SHP77 (cell line): ENCODE data around the gene UBL5.
"Not testable (repeated sequence)": the region's sequence is repeated elsewhere in the genome, so short reads cannot be mapped to it uniquely, and the experiment has no call there.

Experiments used
- DNase-seq, 2 experiments: peaks; one replicate each; lab custom pipeline; 2025; lab: John Stamatoyannopoulos, UW

The UBL5 gene

DNA sequence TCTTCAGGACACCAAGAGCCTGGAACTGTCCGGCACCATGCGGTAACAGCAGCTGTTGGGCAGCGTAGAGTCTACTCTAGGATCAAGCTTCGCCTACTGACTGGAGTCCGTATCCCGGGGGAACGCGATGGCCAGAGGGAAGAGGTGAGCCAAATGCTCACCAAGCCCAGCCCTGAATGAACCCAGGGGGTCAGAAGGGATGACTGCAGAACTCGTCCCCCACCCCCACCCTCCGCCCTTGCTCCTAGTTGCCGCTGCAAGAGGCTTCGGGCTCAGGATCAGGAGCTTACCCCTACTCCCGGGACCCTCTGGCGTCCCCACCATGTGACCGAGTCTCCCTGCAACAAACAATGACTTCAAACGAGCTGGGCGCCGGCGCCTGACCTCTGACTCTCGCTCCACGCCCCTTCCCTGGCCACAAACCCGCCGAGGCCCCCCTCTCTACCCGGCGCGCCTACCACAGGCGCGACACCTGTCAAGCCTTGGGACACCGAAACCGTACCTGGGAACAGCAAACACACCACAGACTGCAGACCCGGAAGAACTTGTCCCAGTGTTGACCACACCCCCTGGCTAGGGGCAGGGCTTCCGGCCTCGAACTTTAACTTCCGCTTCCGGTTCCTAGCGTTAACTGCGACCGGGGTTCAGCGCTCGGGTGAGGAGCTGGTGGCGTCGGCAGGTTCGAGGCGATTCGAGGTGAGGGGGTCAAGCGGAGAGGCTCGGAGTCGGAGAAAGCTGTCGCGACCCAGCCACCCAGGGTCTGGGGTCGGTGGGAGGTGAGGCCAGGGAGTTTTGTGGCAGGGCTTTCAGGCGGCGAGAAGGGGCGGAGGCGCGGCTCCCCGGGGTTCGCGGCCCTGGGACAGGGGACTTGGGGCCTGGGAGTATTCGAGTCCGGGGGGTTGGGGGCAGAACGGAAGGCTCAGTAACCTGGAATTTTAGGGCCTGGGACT is at the start of gene UBL5:
UBL5 (plus strand) TSS at position 630 of the 950 bp plus-strand sequence. CDS start 420 bp downstream, outside the sequence.
- DNase-seq = peak; percentile 87

DNA sequence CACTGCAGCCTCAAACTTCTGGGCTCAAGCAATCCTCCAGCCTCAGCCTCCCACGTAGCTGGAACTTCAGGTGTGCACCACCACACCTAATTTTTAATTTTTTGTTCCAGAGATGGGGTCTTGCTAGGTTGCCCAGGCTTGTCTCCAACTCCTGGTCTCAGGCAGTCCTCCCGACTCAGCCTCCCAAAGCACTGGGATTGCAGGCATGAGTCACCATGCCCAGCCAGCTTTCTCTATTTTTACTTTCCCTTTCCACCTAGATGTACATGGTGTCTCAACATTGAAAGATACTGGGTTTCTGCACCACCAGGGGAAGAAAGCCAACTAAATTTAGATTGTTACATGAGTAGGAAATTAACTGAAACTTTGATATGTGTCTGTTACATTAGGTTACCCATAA is 45.4 kb upstream of the UBL5 start:
- DNase-seq = no peak

DNA sequence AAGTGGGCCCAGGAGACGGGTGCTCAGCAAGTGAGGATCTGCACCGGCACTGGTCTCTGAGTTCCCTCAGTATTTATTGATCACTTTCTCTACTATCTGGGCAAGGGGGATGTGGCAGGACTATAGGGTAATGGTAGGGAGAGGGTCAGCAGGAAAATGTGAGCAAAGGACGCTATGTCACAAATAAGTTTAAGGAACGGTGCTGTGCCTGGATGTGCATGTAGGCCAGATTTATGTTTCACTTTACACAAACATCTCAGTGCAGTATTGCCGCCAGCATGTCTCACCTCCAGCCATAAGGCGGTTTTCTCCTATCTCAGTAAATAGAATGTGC is 43.6 kb upstream of the UBL5 start:
- DNase-seq = not testable (repeated sequence)

DNA sequence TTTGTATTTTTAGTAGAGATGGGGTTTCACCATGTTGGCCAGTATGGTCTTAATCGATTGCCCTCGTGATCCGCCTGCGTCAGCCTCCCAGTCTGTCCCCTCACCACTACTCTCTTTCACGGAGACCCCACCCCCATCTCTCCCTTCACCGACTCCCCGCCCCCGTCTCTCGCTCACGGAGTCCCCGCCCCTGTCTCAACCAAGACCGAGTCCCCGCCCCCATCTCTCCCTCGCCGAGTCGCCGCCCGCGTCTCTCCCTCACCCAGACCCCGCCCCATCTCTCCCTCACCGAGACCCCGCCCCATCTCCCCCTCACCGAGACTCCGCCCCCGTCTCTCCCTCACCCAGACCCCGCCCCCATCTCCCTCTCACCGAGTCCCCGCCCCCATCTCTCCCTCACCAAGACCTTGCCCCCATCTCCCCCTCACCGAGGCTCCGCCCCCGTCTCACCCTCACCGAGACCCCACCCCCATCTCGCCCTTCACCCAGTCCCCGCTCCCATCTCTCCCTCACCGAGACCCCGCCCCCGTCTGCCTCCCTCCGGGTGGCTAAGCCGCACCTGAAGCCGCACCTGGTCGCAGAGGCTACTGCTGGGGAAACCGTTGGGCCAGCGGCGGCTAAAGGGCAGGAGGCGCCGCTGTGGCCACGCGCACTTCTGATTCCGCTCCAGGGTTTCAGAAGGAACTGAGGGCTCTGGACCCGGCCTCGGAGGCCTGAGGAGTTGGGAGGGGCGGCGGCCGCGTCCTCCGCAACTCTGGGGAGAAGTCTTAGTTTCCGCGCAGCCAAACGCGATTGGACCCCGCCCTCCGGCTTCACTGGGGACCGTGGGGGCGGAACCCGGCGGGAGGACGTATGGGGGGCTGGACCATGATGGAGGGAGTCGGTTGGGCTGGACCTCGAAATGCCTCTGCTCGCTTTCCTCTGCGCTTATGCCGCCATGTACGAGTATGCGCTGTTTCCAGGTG is 42.1 kb upstream of the UBL5 start:
- peak; percentile 98 for DNase-seq

DNA sequence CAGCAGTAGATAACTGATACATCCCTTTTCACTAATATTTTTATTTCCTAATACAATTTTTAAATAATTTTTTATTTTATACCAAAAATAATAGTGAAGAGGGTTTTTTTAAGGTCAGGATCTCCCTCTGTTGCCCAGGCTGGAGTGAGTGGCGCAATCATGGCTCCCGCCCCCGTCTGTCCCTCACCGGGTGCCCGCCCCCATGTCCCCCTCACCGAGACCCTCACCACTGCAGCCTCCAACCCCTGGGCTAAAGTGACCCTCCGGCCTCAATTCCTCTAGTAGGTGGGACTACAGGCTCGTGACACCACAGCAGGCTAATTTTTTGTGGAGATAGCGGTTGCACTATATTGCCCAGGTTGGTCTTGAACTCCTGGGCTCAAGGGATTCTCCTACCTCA is 41.4 kb upstream of the UBL5 start:
- no peak for DNase-seq

DNA sequence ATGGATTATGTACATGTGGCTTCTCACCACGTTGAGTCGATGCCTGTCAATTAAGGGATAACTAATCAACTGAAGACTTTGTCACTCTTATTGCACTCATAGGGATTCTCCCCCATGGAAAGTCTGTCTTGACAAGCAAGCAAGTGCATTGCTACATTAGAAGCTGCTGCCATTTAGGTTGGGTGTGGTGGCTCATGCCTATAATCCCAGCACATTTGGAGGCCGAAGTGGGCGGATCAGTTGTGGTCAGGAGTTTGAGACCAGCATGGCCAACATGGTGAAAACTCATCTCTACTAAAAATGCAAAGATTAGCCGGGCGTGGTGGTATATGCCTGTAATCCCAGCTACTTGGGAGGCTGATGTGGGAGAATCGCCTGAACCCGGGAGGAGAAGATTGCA is 40.9 kb upstream of the UBL5 start:
- DNase-seq = no peak

DNA sequence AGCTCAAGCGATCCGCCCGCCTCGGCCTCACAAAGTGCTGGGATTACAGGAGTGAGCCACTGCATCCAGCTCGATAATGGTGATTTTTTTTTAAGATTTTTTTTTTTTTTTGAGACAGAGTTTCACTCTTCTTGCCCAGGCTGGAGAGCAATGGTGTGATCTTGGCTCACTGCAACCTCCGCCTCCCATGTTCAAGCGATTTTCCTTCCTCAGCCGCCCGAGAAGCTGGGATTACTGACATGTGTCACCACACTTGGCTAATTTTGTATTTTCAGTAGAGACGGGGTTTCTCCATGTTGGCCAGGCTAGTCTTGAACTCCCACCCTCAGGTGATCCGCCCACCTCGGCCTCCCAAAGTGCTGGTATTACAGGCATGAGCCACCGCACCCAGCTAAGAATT is 39.1 kb upstream of the UBL5 start:
- DNase-seq = not testable (repeated sequence)

DNA sequence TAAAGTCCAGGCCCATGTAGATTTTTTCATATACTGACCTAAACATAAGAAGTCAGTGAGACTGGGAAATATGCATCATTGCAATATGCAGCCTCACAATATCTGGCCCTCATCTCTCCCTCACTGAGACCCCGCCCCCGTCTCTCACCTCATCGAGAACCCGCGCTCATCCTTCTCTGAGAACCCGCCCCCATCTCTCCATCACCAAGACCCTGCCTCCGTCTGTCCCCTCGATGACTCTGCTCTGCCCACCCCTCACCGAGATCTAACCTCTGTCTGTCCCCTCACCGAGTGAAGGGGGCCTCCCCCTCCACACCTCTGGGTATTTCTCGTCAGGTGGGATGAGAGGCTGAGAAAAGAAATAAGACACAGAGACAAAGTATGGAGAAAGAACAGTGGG is 38.7 kb upstream of the UBL5 start:
- no peak for DNase-seq

DNA sequence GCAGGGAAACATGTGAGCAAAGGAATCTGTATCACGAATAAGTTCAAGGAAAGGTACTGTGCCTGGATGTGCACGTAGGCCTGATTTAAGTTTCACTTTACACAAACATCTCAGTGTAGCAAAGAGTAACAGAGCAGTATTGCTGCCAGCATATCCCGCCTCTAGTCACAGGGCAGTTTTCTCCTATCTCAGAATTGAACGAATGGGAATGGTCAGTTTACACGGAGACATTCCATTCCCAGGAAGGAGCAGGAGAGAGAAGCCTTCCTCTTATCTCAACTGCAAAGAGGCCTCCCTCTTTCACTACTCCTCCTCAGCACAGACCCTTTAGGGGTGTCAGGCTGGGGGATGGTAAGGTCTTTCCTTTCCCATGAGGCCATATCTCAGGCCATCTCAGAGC is 38.1 kb upstream of the UBL5 start:
- DNase-seq = not testable (repeated sequence)

DNA sequence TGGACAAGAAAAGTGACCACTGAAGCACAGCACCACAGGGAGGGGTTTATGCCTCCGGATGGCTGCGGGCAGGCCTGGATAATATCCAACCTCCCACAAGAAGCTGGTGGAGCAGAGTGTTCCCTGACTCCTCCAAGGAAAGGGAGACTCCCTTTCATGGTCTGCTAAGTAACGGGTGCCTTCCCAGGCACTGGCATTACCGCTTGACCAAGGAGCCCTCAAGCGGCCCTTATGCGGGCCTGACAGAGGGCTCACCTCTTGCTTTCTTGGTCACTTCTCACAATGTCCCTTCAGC is 36.7 kb upstream of the UBL5 start:
- DNase-seq = not testable (repeated sequence)

DNA sequence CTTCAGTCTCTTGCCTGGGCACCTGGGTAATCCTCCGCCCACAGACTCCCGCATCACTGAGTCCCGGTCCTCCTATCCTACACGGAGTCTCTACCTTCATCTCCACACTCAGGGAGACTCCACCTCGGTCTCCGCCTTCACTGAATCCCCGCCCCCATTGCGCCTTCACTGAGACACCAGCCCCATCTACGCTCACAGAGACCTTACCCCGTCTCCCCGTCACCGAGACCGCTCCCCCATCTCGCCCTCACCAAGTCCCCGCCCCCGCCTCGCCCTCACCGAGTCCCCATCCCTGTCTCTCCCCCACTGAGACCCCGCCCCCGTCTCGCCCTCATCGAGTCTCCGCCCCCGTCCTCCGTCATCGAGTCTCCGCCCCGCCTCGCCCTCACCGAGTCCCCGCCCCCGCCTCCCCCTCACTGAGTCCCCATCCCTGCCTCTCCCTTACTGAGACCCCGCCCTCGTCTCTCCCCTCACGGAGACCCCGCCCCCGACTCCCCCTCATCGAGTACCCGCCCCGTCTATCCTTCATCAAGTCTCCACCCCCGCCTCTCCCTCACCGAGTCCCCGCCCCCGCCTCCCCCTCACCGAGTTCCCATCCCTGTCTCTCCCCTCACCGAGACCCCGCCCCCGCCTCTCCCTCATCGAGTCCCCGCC is 36.0 kb upstream of the UBL5 start:
- DNase-seq = peak; percentile 88 to 96

DNA sequence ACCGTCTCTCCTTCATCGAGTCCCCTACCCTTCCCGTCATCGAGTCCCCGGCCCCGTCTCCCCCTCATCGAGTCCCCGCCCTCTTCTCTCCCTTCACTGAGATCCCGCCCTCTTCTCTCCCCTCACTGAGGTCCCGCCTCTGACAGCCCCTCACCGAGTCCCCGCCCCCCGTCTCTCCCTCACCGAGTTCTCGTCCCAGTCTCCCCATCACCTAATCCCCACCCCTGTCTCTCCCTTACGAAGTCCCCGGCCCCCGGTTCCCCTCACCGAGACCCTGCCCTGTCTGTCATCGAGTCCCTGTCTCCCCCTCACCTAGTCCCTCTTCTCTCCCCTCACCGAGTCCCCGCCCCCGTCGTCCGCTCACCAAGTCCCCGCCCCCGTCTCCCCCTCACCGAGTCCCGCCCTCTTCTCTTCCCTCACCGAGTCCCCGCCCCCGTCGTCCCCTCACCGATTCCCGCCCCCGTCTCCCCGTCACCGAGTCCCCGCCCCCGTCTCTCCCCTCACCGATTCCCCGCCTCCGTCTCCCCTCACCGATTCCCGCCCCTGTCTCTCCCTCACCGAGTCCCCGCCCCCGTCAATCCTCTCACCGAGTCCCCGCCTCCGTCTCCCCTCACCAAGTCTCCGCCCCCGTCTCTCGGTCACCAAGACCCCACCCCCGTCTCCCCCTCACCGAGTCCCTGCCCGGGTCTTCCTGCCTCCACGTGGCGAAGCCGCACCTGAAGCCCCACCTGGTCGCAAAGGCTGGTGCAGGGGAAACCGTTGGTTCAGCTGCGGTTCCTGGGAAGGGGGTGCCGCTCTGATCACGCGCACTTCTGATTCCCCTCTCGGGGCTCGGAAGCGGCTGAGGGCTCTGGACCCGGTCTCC is 35.3 kb upstream of the UBL5 start:
- DNase-seq = peak; percentile 85 to 96

DNA sequence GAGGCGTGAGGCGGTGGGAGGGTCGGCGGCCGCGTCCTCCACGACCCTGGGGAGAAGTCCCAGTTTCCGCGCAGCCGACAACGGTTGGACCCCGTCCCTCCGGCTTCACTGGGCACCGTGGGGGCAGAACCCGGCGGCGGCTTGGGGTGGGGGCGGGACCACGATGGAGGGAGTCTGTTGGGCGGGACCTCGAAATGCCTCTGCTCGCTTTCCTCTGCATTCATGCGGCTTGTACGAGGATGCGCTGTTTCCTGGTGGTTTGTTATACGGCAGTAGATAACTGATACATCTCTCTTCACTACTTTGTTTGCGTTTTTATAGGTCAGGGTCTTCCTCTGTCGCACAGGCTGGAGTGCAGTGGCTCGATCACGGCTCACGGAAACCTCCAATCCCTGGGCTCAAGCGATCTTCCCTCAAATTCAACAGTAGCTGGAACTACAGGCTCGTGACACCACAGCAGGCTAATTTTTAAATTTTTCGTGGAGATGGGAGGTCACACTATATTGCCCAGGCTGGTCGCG is 34.6 kb upstream of the UBL5 start:
- DNase-seq = no peak

DNA sequence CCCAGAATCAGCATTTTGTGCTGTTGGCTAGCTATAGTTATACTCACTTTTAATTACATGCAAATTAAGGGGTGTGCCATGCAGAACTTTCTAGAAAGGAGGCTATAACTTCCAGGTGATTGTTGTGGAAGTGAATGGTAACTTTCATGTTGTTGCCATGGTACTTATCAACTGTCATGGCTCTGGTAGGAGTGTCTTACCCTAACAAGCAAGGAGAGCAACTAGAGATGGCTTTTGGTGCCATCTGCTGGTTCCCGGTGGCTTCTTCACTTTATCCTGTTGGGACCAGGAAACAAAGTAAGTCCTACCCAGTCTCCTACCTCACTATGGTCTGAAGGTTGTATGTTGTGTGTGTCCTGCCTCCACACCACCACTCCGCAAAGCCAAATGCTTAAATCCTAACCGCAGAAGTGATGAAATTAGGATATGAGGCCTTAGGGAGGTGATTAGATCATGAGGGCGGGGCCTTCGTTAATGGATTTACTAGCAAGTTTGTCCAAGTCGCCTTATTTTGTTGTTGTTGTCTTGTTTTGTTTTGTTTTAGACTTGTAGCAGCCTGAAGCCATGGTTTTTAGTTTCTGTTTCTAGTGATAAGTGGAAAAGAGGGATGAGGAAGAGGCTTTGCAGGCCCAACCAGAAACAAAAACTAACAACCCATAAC is 31.5 kb upstream of the UBL5 start:
- DNase-seq = peak; percentile 83

DNA sequence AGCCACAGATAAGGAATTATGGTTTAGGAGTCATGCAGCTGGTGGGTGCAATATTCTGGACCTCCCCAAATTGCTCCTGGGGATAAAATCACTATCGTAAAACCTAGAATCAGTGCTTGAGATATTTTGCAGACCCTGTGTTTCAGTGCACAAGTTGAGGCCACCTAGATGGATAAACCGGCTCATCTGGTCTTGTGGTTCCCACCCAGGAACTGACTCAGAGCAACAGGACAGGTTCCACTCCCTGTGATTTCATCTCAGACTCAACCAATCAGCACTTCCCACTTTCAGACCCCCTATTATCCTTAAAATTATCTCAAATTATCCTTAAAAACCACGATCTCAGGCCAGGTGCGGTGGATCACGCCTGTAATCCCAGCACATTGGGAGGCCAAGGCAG is 29.8 kb upstream of the UBL5 start:
- no peak for DNase-seq

DNA sequence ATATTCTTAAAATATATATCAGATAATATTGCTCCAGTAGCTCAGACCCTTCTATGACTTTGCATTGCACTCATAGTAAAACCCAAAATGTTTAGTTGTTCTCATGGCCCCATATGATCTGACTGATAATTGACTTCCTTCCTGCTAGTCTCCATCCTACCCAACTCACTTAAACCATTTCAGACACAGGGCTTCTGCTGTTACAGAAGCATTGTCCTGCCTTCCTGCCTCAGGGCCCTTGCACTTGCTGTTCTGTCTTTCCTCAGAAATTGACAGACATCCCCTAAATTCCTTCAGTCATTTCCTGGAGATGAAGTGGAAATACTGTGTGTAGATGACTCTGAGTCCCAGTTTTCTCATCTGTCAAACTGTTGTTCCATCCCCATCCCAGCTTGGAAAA is 28.6 kb upstream of the UBL5 start:
- no peak for DNase-seq

DNA sequence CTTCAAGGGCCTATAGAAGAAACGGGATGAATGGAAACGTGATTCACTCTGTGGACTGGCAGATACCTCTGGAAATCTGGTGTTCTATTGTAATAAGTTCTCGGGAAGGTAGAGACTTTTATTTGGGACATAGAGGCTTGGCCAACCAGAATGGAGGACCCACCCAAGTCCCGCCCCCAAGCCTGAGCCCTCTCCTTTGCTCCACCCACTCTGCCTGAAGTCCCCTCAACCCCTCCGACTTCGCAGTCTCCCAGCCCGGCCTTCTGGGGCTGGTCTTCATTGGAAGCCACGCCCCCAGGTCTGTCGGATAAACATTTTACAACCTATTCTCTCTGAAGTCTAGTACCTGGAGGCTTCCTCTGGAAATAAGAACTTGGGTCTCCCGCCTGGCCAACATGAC is 25.7 kb upstream of the UBL5 start:
- no peak for DNase-seq

DNA sequence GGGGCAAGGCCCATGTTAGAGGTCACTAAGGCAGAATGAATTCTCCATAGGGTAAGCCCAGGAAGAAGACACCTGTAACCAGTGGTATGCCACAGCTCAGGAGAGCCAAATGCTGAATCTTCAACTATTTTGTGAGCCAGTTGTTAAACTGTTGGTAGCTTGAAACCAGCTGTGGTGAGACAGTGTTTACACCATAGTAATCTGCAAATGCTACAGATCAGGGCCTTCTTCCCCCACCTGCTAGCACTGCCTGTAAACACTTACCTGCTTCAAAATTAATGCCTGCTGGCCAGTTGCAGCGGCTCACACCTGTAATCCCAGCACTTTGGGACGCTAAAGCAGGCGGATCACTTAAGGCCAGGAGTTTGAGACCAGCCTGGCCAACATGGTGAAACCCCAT is 20.9 kb upstream of the UBL5 start:
- no peak for DNase-seq

DNA sequence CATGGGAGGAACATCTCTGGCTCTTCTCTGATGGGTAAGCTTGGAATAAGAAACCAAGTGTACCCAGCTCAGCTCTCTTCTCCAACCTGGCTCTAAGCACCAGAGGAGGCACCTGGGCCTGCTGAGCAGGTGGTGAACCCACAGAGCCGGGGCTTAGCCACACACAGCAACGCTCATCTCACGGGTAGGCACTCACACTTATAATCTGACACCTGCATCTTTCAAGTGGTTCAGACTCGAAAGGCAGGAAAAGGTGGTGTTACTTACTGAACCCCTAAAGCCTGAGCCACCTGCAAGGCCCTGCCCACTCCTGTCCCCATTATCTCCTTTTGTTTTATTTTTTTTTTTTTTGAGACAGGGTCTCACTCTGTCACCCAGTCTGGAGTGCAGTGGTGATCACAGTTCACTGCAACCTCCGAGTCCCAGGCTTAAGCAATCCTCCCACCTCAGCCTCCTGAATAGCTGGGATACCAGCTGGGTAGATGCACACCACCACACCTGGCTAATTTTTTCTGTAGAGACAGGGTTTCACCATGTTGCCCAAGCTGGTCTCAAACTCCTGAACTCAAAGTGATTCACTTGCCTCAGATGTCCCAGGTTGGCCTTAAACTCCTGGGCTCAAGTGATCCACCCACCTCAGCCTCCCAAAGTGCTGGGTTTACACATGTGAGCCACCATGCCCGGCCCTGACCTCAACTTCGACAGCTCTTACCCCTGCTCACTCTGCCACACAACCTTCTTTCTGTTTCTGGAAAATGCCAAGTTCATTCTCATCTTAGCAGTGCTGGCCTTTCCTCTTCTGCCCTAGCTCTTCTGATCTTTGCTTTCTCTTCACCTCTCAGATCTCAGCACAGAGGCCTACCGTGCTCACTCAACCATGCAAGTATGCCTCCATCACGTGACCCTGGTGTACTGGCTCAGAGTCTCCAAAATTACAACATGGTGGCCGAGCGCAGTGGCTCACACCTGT is 18.6 kb upstream of the UBL5 start:
- no peak for DNase-seq

DNA sequence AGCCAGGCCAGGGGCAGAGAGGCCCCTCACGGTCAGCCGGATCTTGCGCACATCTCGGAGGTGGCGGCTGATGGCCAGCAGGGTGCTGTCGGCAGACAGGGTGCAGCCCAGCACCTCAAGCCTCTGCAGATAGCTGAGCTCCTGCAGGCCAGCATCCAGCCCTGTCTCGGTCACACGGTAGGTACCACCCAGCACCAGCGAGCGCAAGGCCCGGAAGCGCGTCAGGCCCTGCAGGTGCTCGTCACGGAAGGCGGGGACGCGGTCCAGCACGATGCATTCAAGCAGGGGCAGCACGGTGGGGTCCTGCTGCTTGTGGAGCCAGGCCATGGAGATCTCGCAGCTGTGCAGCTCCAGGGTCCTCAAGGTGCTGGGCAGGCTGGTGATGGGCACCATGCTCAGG is 16.6 kb upstream of the UBL5 start:
- no peak for DNase-seq
